Epithelial cell of prostate (primary cell): ENCODE data around the gene SFSWAP.

Experiments used
- DNase-seq: peaks from one replicate; pipeline ENCODE4 v3.0.0-alpha.2; 2011; ENCODE audit warnings: low read depth, low spot score
- H3K27ac ChIP-seq: fragments of 450-650 bp; 2 replicates; pipeline ENCODE4 v1.5.1; 2017; ENCODE audit warnings: mild to moderate bottlenecking

Gene SFSWAP

DNA sequence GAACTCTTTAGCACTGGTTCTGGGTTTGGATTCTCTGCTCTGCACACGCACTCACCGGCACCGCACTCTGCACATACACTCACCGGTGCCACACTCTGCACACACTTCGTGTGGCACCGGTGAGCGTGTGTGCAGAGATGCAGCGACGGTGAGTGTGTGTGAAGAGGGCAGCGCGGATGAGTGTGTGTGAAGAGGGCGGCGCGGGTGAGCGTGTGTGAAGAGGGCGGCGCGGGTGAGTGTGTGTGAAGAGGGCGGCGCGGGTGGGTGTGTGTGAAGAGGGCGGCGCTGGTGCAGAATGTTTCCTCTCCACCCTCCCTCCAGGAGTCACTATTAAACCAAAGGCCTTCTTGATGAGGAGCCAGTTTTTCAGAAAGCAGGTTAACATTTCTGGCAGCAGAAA lies 68.1 kb downstream of the SFSWAP start:
- DNase-seq, result no peak

DNA sequence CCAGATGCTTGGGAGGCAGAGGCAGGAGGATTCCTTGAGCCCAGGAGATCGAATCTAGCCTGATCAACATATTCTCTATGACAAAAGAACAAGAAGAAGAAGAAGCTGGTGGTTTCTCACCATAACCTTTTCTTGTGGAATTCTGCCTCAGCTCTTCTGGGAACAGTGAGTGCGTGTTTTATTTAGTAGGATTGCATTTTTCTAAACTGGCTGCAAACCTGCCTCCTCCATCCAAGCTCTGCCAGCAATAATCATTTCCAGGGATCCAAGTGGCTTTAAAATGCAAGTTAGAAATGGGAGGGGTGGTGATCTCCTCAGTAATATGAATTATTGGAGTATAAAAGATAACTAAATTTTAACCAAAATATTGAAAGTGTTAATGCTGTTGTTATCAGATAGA lies 71.2 kb downstream of the SFSWAP start:
- peak overlapping the region; percentile 88 for H3K27ac ChIP-seq
- DNase-seq, result no peak

More for the DNA sequence above, 68.1 kb downstream of the SFSWAP start:
- H3K27ac ChIP-seq, result no peak overlapping the region

DNA sequence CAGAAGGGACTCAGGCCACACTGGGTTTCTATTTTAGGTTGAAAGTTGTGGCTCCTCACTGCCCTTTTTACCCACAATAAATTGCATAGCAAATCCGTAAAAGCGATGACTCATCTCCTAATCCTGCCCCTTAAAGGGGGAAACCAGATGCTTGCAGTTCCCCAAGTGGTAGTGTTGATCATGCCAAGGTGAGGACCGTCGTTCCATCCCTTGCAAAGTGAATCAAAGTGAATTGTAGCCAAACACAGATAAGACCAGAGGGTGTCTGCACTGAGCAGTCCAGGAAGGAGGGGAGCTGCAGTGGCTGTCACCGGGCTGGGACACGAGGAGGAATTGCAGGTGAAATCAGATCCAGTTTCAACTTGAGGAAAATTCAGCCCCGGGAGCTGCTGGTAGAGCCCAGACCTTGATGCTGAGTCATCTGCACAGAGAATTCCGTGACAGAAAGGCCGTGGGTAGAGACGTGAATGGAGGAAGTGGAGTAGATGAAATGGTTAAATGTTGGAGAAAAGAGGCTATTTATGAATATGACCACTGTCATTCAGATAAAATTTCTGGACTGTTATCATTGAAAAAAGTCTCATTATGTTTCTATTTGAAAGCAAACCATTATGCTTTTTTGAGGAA lies 73.1 kb downstream of the SFSWAP start:
- peak overlapping the region; percentile 88 for H3K27ac ChIP-seq
- peak; percentile 49 for DNase-seq

DNA sequence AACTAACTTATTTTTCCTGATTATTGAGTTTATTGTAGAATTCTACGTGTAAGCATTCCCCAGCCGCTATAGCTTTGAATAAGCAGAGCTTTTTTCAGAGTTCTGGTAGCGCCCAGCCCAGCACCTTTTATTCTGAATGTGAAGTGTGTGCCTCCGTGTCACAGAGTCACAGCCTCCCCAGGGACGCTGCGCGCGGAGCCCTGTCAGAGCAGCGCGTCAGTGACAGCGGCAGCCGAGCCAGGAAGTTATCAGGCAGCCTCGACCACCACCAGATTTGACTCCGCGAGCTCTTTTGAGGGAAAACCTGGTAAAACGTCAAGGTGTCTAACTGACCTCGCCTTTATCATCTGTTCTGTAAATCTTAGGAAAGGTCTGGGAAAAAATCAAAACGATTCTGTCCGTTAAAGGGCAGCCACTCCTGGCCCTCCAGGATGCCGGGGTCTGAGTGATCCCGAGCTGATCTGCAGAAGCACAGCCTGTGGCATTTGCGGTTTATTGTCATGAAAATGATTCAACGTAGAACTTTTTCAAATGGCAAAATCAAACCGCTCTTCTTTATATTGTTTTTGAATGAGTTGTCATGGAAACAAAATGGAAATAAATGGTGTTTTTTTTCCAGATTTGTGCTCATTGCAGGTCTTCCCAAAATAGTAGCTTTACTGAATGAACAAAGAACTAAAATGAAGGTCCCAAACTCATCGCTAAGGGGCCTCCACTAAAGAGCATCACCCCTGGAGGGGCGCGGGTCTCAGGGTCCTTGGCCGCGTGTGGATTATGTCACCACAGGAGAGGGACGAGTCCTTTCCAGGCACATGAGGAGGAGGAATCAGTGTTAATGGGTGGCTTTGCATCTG lies 74.2 kb downstream of the SFSWAP start:
- DNase-seq, result no peak
- peak overlapping the region; percentile 88 for H3K27ac ChIP-seq

DNA sequence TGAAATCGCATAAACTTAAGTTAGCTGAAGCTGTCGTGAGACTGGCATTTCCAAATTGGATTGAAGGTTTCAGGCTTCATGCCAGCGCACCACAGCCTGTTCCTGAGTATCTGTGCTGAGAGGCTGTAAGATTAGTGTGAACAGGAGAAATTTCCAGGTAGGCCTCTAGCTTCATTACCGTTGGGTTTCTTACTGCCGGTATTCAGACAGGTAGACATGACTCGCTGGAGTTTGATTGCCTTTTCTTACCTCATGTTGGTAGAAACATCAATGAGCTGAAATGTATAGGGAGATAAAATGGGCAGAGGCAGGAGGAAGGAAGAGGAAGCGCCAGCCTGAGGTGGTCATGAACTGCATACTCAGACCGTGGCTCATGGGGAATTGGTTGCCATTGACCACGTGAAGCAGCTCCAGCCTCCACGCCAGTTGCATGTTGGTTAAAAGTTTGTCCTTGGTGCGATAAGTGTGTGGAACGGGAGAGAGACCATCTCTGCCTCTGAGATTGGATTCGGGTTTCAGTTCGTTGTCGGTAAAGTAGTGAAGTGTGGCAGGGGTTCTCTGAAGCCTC lies 75.0 kb downstream of the SFSWAP start:
- no peak for DNase-seq
- no peak overlapping the region for H3K27ac ChIP-seq

DNA sequence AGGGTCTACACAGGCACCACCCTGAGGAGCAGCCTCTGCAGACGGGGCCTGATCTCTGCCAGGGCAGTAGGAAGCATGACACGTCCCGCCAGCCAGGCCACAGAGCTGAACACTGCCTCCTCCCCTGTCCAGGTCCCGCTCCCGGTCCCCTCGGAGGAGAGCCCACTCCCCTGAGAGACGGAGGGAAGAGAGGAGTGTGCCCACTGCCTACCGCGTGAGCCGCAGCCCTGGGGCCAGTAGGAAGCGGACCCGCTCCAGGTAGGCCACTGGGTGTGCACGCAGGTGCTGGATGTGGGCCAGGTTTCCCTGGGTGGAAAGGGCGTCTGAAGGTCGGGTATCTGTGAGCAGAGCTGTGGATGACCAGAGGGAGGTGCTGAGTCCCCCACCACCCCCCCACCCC lies 75.4 kb downstream of the SFSWAP start:
- no peak for DNase-seq
- no peak overlapping the region for H3K27ac ChIP-seq

DNA sequence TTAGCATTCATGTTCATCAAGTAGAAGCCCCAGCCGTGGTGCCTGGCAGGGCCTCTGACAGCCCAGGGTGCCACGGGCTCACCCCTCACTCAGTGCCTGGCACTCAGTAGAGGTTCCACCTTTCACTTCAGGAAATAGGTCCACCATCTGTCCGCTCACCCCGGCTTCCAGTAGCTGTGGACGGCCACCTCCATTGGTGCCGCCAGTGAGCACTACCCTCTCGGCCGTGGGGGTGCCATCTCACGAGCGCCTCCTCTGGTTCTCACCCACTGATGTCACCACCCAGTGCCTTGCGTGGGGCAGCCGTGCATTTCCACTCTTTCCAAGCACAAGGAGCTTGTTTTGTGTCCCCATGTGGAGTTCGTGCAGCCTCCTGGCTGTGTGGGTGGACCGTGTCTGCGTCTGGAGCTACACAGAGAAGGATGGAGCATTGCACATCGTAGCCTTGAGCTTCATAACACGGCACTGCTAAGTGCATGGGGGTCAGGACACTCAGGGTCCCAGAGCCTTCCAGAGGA lies 76.3 kb downstream of the SFSWAP start:
- H3K27ac ChIP-seq, result no peak overlapping the region

DNA sequence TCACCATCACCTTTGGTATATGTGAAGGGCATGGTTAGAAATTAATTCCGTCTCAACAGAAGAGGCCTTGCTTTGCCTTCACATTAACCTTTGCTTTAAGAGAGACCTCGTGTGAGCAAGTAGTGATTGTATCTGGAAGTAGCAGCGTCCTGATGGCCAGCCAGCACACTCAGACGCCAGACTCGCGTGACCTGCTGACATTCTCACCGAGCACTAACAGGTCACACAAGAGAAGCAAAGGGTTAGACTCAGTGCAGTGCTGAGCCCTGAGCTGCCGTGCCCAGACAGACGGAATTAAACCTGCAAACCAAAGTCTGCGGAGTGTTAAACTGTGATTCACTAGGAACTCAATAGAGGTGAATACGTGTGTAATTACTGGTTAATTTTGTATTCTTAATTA lies 77.2 kb downstream of the SFSWAP start:
- H3K27ac ChIP-seq, result no peak overlapping the region
- DNase-seq, result no peak

More for the DNA sequence above, 76.3 kb downstream of the SFSWAP start:
- no peak for DNase-seq

DNA sequence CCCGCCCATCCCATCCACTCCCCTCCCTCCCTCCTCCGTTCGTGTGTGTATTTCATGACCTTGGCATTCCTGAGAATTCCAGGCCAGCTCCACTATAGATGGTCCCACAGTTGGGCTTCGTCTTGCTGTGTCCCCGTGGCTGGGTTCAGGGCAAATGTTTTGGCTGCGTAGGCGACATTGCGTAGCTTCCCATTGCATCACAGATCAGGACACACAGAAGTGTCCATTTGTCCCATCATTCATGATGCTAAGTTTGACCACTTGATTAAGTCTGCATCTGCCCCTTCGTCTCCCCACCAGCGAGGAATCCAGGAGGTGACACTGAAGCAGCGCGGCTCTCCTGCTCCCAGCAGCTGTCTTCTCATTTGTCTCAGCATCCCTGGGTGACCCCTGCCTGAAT lies 78.7 kb downstream of the SFSWAP start:
- DNase-seq, result no peak

DNA sequence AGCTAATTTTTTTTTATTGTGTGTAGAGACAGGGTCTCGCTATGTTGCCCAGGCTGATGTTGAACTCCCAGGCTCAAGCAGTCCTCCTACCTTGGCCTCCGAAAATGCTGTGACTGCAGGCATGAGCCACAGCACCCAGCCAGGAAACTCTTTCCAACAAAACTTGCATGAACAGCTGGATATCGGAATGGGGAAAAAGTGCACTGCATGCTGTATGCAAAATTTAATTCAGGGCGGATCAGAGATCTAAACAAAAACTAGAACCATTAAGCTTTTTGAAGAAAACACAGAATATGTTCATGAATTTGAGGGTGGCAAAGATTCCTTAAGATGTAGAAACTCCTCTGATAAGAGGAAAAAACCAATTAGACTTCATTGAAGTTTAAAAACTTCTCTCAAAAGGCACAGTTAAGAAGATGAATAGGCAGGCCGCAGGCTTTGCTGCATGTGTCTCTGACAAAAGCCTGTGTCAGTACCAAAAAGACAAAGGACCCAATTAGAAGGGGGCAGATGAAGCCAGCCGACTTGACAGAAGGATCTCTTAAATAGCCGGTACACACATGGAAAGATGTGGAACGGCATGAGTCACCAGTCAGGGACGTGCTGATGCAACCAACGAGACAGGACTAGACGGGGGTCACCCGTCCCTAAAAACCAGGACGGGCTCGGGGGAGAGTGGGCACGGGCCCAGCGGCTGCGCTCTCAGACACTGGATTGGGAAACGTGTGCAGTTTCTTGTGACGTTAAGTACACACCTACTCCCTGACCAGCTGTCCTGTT lies 82.5 kb downstream of the SFSWAP start:
- no peak overlapping the region for H3K27ac ChIP-seq

More for the DNA sequence above, 78.7 kb downstream of the SFSWAP start:
- no peak overlapping the region for H3K27ac ChIP-seq

DNA sequence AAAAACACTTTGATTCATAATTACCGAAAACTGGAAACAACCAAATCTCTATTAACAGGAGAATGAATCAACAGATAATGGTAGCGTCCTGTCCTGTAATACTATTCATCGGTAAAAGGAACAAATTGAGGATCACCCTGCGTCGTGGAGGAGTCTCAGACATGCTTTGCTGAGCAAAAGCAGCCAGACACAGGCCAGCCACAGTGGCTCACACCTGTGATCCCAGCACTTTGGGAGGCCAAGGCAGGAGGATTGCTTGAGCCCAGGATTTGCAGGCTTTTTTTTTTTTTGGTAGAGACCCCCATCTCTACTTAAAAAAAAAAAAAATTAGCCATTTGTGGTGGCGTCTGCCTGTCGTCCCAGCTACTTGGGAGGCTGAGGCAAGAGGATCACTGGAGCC lies 83.2 kb downstream of the SFSWAP start:
- no peak for DNase-seq
- H3K27ac ChIP-seq, result no peak overlapping the region

More for the DNA sequence above, 82.5 kb downstream of the SFSWAP start:
- DNase-seq, result no peak

DNA sequence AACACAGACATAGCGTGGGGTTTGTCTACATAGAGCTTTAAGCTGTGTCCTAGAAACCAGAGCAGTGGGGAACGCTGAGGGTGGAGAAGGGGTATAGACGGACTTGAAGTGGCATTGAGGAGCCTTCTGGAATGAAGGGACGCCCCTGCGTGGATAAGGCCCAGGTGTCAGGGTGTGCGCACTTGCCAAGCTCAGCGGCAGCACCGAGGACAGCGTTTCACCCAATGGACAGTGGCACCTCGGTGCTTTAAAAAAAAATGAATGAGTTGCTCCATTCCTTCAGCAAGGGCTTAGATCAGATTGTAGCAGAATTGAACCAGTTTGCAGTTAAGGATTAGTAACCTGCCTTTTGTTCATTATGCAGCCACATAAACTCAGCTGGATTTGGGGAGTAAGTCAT lies 83.7 kb downstream of the SFSWAP start:
- DNase-seq, result no peak
- H3K27ac ChIP-seq, result no peak overlapping the region

DNA sequence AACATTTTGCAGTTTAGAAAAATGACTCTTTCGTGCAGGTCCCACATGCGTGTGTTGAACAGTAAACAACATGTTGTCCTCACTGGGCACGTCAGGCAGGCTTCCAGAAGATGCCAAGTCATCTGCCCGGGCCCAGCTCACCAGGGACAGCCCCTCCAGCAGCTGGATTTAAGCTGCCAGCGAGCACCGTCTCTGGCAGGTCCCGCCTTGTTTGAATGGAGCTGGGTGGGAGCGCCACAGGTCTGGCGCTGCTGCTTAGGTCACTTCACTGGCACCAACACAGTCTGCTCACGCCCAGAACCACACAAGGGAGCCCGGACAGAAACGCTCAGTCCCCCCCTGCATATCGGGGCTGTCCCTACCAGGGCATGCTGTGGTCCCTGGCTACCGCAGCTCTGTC lies 84.2 kb downstream of the SFSWAP start:
- H3K27ac ChIP-seq, result no peak overlapping the region
- no peak for DNase-seq

DNA sequence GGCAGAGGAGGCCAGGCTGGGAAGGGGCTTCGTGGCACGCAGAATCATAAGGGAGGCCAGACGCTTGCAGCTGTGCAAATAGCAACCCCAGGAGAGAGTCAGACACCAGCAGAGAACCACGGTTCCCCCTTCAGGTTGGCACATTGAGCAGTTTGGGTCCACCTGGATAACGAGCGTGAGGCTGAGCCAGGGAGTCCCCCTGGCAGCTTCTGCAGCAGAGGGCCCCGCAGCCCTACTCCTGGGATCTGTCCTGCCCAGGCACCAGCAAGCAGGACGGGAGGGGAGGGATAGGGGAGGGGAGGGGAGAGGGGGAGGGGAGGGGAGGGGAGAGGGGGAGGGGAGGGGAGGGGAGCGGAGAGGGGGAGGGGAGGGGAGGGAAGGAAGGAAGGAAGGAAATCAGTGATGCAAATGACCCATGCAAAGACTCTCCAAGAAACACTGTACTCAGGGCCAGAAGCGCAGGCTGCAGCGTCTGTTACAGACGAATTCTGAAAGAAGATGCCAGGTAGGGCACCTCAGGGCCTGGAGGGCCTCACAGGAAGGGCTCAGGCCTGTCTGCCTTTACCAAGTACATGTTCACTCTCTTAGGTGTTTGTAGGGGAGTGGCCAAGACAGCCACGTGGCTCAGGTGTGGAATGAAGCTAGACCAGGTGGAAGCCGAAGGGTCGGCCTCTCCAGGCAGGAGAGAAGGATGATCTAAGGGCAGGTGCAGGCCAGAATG lies 85.0 kb downstream of the SFSWAP start:
- no peak overlapping the region for H3K27ac ChIP-seq
- peak; percentile 20 for DNase-seq

DNA sequence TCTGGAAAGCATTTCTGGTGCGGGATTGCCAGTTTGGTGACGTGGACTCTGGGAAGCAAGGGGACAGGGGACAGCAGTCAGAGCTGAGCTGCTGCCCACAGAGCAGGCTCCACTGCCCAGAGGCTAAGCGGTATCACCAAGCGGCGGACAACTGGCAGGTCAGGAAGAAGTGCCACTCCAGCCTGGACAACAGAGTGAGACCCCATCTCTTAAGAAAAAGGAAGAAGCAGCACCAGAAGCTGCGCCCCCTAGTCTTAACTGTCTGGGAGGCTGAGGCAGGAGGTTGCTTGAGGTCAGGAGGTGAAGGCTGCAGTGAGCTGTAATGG lies 85.5 kb downstream of the SFSWAP start:
- H3K27ac ChIP-seq, result no peak overlapping the region
- DNase-seq, result no peak

DNA sequence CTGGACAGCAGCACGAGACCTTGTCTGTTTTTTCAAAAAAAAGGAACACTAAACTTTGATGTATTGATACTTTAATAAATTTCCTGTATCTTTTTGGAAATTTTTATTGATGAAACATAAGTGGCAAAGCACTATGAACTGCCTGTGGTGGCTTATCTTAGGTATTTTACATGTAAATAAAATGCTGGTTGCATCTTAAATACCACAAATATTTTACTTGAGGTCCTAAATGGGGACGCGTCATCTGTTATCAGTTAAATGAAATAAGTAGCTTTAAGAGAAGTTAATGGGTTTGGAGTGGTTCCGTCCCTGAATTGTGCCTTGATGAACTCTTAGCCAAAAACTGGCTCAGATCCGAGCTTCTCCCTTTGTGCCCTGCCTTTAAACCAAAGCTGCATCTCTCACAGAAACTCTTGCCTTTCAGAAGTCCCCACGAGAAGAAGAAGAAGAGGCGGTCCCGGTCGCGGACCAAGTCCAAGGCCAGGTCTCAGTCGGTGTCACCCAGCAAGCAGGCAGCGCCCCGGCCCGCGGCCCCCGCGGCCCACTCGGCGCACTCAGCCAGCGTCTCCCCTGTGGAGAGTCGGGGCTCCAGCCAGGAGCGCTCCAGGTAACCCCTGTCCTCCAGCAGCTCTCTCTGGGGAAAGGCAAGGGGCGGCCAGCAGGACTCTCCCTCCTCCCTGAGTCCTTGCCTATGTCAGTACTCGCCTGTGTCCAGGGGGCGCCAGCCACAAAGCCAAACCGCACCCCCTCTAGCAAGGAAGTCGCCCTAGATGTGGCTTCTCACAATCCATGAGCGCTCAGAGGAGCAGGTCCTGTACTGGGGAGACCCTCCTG lies 86.1 kb downstream of the SFSWAP start:
- DNase-seq, result no peak
- H3K27ac ChIP-seq, result no peak overlapping the region

DNA sequence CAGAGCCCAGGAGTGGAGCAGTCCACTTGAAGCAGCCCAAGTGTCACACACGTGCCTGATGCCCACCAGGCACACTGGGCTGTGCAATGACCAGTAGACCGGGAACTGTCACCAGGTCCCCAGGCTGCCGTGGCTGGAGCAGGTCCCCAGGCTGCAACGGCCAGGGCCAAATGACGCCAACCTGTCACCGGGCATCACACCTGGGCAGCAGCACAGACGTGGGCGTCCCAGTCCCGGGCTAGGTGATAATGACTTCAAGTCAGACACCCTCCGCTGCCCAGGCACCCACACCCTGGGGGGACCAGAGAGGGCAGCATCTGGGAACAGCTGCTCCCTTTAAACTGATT lies 86.7 kb downstream of the SFSWAP start:
- H3K27ac ChIP-seq, result no peak overlapping the region
- DNase-seq, result no peak

DNA sequence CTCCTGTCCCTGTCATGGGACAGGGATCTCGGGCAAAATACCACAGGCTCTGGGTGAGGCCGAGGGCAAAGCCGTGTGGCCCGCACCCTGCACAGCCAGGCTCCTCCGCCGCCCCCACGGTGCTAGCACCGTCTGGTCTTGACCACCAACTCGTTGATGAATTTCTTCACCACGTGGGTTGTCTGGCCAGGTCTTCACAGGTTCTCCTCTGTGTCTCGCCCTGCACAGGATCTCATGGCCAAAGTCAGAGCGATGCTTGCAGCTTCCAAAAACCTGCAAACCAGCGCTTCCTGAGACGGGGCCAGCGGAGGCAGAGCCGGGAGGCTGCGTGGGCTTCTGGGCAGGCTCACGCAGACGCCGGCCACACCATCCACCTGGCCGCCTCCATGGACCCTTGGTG lies 88.3 kb downstream of the SFSWAP start:
- H3K27ac ChIP-seq, result no peak overlapping the region
- DNase-seq, result no peak
